ENCODE measurements around the gene ATP2B2. TPM values are rescaled to one million over a fixed set of nuclear protein-coding genes. Genes with fewer than 3 reads are reported as not detected.

The ATP2B2 gene
- total and polyA plus RNA-seq, 9 of the 15 experiments (the other 6 are each of a cell fraction or from before 2014, with no cell fraction given) = 0.06 TPM; not detected in 8

GRCh38 chr3:10378246-10378645, 127.1 kb downstream of the ATP2B2 start:
- FAIRE-seq (no peak), ATAC-seq (no peak; the same call in 2 of the 3 replicates), DNase-seq (ENCODE audit: extremely low read depth in 1 of 4, low spot score in 3 of 4) (no peak)
- Histone ChIP-seq H3K9me1 (ENCODE audit: control insufficient read depth, insufficient read depth, low read length) (no peaks in the 10 kb centered on the region), H3K79me2 (ENCODE audit: control insufficient read depth, insufficient read depth, low read length) (no peaks in the 10 kb centered on the region), H3K4me1 (replicated peaks in 1 of 2; ENCODE audit: control insufficient read depth in 2 of 2, insufficient read depth in 2 of 2, low read length in 2 of 2) (peaks cover 0 to 5% of the 10 kb centered on the region in 2 experiments; a peak in 3 of 5 replicates), H3K9ac (ENCODE audit: insufficient read depth in 1 of 2, low read depth in 2 of 2, low read length in 2 of 2) (no peak overlapping the region), H3K4me3 (no peak overlapping the region), H3K4me2 (ENCODE audit: insufficient read depth, low read length) (no peak overlapping the region), H3K27ac (ENCODE audit: extremely low read depth, low read depth, low read length) (no peak overlapping the region), H4K20me1 (replicated peaks; ENCODE audit: control insufficient read depth, insufficient read depth, low read length) (peaks cover 7% of the 10 kb centered on the region), H3K36me3 (ENCODE audit: control insufficient read depth, insufficient read depth, low read length) (no peaks in the 10 kb centered on the region), H2AFZ (ENCODE audit: low read depth, low read length) (no peak overlapping the region), H3K9me3 (replicated peaks; ENCODE audit: control insufficient read depth, insufficient read depth, low read depth, low read length) (no peaks in the 10 kb centered on the region), H3K27me3 (ENCODE audit: control insufficient read depth in 2 of 2, insufficient read depth in 2 of 2, low read length in 2 of 2) (peaks cover 41 to 58% of the 10 kb centered on the region in 2 experiments)
- POLR2A ChIA-PET = interaction anchor here (0.6 to 1.6 kb wide), 3 partner anchors 11 to 244 kb away, joined by 3 to 4 read pairs (median 3); no protein-coding TSS in a partner anchor
- CTCF ChIA-PET (ENCODE audit: low intra/inter-chr PET ratio) = no interaction called here
- WGBS (ENCODE audit: insufficient coverage, low coverage, missing lambda C conversion rate) = 1% methylated on average over 16 of the region's 16 CpGs
- TF ChIP-seq CGGBP1 (CRISPR knock-in tag; IDR thresholded peaks at IDR 0.05) (no peak), CHAMP1 (IDR thresholded peaks at IDR 0.05) (no peak), RAD21 (CRISPR knock-in tag; conservative IDR thresholded peaks at IDR 0.05 in 1 of 2, IDR thresholded peaks at IDR 0.05 in 1 of 2) (no peak), ZBTB34 (CRISPR knock-in tag; IDR thresholded peaks at IDR 0.05) (no peak), ZBTB5 (IDR thresholded peaks at IDR 0.05) (no peak), HOMEZ (CRISPR knock-in tag; IDR thresholded peaks at IDR 0.05) (no peak), CAMTA2 (CRISPR knock-in tag; conservative IDR thresholded peaks at IDR 0.05) (no peak), KLF13 (tag; IDR thresholded peaks at IDR 0.05; ENCODE audit: borderline replicate concordance, low read depth) (no peak), MIER1 (IDR thresholded peaks at IDR 0.05; ENCODE audit: low read depth) (no peak), ATF2 (CRISPR knock-in tag; IDR thresholded peaks at IDR 0.05) (no peak), TCF7 (IDR thresholded peaks at IDR 0.05; ENCODE audit: borderline replicate concordance) (no peak), DLX4 (CRISPR knock-in tag; IDR thresholded peaks at IDR 0.05) (no peak)
- in situ Hi-C loops (cut with MboI) (no loop called here), intact Hi-C loops (cut with micrococcal nuclease) (no loop called here)
- BruUV-seq (replicated peaks) = no TSS peak
